DOHH2 (cell line): ENCODE data around the gene ZNF467.

Experiments used
- H3F3A ChIP-seq: fragments of 200-600 bp; sonication (generic), shearing (Covaris generic); 2 replicates; pipeline ENCODE4 v1.6.0; 2016; ENCODE audit warnings: antibody characterized with exemption, mild to moderate bottlenecking; ENCODE audit not compliant: control insufficient read depth, insufficient read depth
- H3K27ac ChIP-seq: fragments of 200-600 bp; sonication (generic); 2 replicates; pipeline ENCODE4 v1.5.1; 2014; ENCODE audit warnings: low read depth, mild to moderate bottlenecking, low read length, moderate library complexity
- H3K27me3 ChIP-seq: fragments of 200-600 bp; sonication (generic); 2 replicates; pipeline ENCODE4 v1.6.1; 2014; ENCODE audit warnings: mild to moderate bottlenecking, low read length, mixed read lengths; ENCODE audit not compliant: control insufficient read depth
- H3K36me3 ChIP-seq: fragments of 200-600 bp; sonication (generic); 2 replicates; pipeline ENCODE4 v1.6.1; 2014; ENCODE audit warnings: mild to moderate bottlenecking, low read length, moderate library complexity, mixed read lengths; ENCODE audit not compliant: control insufficient read depth
- H3K4me1 ChIP-seq: fragments of 200-600 bp; sonication (generic); 2 replicates; pipeline ENCODE4 v1.6.1; 2014; ENCODE audit warnings: mild to moderate bottlenecking, low read length, mixed read lengths; ENCODE audit not compliant: control insufficient read depth
- H3K4me2 ChIP-seq: fragments of 200-600 bp; sonication (generic); 2 replicates; pipeline ENCODE4 v1.6.0; 2014; ENCODE audit warnings: mild to moderate bottlenecking, low read length, moderate library complexity
- H3K4me3 ChIP-seq: fragments of 200-600 bp; sonication (generic); 2 replicates; pipeline ENCODE4 v1.5.1; 2014; ENCODE audit warnings: mild to moderate bottlenecking, low read length, mixed read lengths
- H3K79me2 ChIP-seq: fragments of 200-600 bp; sonication (generic); 2 replicates; pipeline ENCODE4 v1.6.1; 2014; ENCODE audit warnings: mild to moderate bottlenecking, low read length, mixed read lengths; ENCODE audit not compliant: control insufficient read depth
- H3K9me2 ChIP-seq: fragments of 200-600 bp; sonication (generic); replicated peaks from 2 replicates; pipeline ENCODE4 v1.6.1; 2014; ENCODE audit warnings: mild to moderate bottlenecking, low read length, mixed read lengths; ENCODE audit not compliant: control insufficient read depth
- H3K9me3 ChIP-seq: fragments of 200-600 bp; sonication (generic); 2 replicates; pipeline ENCODE4 v1.6.1; 2014; ENCODE audit warnings: antibody characterized with exemption, low read length, mixed read lengths; ENCODE audit not compliant: control insufficient read depth, insufficient read depth
- H4K20me1 ChIP-seq: fragments of 200-600 bp; sonication (generic); 2 replicates; pipeline ENCODE4 v1.6.0; 2014; ENCODE audit warnings: low read depth, mild to moderate bottlenecking, antibody characterized with exemption, low read length, moderate library complexity; ENCODE audit not compliant: control insufficient read depth, insufficient read depth
- EZH2phosphoT487 ChIP-seq: fragments of 200-600 bp; sonication (generic); IDR thresholded peaks from 2 replicates; pipeline ENCODE4 v1.6.1; 2017; ENCODE audit warnings: borderline replicate concordance, mild to moderate bottlenecking, antibody characterized with exemption, low read length, moderate library complexity, mixed read lengths
- TF ChIP-seq, protein P1 (sequence below): fragments of 200-600 bp; sonication (generic); IDR thresholded peaks from one replicate; pipeline ENCODE4 v1.5.1; 2014; ENCODE audit warnings: antibody characterized with exemption, mild to moderate bottlenecking, low read depth, low read length; ENCODE audit not compliant: poor library complexity, severe bottlenecking

Gene ZNF467

DNA sequence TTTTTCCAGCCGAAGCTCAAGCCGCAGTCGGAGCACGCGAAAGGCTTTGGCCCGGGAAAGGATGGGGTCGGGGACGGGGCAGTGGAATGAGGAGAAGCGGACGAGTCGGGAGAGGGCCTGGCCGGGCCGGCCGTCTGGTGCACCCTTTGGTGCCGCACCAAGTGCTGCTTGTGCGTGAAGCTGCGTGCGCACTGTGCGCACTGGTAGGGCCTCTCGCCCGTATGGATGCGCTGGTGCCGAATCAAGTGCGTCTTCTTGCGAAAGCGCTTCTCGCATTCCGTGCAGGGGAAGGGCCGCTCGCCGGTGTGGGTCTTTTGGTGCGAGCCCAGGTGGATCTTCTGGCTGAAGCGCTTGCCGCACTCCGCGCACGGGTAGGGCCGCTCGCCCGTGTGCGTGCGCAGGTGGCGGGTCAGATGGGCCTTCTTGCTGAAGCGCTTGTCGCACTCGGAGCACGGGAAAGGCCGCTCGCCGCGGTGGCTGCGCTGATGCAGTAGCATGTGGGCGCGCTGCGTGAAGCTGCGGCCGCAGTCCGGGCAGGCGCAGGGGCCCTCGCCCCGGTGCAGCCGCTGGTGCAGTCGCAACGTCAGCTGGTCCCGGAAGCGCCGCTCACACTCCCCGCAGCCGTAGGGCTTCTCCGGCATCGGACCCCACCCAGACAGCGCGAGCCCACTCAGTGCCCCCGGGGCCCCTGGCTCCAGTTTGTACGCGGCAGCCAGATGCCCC, 7.8 kb downstream of the ZNF467 start:
- Histone ChIP-seq H3K4me1 (peaks cover 1% of the 10 kb centered on the region), H3K27me3 (no peaks in the 10 kb centered on the region), H3K9me2 (no peaks in the 10 kb centered on the region), H3K4me3 (no peak overlapping the region), H3F3A (no peaks in the 10 kb centered on the region), H3K4me2 (no peak overlapping the region), H3K9me3 (no peaks in the 10 kb centered on the region), H4K20me1 (no peaks in the 10 kb centered on the region), H3K36me3 (0 out of 2 replicates have a peak, but pooled peaks cover 9% of the 10 kb centered on the region), H3K79me2 (no peaks in the 10 kb centered on the region), H3K27ac (no peak overlapping the region)
- TF ChIP-seq EZH2phosphoT487, result no peak
- TF ChIP-seq, protein P1, sequence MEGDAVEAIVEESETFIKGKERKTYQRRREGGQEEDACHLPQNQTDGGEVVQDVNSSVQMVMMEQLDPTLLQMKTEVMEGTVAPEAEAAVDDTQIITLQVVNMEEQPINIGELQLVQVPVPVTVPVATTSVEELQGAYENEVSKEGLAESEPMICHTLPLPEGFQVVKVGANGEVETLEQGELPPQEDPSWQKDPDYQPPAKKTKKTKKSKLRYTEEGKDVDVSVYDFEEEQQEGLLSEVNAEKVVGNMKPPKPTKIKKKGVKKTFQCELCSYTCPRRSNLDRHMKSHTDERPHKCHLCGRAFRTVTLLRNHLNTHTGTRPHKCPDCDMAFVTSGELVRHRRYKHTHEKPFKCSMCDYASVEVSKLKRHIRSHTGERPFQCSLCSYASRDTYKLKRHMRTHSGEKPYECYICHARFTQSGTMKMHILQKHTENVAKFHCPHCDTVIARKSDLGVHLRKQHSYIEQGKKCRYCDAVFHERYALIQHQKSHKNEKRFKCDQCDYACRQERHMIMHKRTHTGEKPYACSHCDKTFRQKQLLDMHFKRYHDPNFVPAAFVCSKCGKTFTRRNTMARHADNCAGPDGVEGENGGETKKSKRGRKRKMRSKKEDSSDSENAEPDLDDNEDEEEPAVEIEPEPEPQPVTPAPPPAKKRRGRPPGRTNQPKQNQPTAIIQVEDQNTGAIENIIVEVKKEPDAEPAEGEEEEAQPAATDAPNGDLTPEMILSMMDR, result no peak

DNA sequence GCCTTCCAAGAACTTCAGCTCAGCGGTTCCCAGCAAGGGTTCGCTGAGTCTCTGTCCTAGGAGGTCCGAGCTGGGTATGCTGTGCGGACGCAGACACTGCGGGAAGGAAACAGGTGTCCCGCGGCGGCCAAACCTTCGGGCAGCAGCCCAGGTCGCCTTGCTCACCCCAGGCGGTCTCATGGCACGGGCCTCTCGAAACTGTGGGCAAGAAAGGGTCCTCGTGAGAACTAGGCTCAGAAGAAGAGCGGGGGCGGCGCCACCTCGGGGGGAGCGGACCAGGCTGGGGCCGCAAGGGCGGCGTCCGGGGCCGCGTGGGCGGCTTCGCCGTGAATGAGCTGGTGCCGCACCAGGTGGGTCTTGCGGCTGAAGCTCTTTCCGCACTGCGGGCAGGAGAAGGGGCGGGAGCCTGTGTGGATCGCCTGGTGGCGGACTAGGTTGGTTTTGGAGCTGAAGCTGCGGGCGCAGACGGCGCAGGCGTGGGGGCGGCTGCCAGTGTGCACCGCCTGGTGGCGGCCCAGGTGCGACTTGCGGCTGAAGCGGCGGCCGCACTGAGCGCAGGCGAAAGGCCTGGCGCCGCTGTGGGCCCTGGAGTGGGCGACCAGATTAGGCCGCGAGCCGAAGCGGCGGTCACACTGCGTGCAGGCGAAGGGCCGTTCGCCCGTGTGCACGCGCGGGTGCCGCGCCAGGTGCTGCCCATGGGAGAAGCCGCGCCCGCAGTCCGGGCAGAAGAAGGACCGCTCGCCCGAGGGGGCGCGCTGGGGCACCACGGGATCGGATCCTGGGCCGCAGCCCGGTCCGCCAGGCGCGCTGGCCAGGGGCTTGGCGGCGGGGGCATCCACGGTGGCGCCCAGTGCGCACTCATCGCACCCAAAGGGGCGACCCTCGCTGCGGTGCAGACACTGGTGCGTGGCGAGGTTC, 8.6 kb downstream of the ZNF467 start:
- no peaks in the 10 kb centered on the region for H3K9me2 ChIP-seq
- 0 out of 2 replicates have a peak, but pooled peaks cover 9% of the 10 kb centered on the region for H3K36me3 ChIP-seq
- H3K4me3 ChIP-seq, result no peak overlapping the region
- no peaks in the 10 kb centered on the region for H3K9me3 ChIP-seq
- no peak overlapping the region for H3K4me2 ChIP-seq
- TF ChIP-seq EZH2phosphoT487, result no peak
- TF ChIP-seq, protein P1, result no peak
- H3K4me1 ChIP-seq, result no peaks in the 10 kb centered on the region
- H3K27me3 ChIP-seq, result no peaks in the 10 kb centered on the region
- H3F3A ChIP-seq, result no peaks in the 10 kb centered on the region
- no peak overlapping the region for H3K27ac ChIP-seq
- no peaks in the 10 kb centered on the region for H4K20me1 ChIP-seq
- H3K79me2 ChIP-seq, result no peaks in the 10 kb centered on the region

DNA sequence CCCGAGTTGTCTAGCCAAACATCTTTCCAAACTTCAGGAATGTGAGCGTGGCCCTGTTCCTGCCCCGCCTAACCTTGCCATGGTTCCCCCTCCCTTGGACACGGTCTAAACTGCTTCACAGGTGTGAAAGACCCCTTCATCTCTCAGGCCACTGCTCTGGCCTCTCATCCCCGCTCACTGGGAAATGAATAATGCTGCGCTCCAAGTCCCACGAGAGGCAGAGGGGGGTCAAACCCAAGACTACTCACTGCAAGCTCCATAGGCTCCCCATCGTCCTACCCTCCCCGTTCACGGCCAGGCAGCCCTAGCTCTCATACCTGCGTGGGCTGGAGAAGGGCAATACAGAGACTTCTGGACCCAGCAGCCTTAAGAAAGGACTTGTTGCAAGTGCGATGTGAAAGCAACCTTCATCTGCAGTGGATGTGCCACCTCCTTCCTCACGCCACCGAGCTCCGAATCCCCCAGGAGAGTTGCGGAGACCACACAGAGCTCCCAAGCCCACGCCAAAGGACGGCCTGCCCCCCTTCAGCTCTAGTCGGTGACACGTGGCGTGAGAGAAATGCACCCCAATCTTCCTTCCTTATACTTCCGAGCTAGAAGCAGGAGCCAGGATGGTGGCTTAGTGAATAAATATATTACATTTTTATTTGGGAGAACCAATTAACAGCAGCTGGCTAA, 9.7 kb downstream of the ZNF467 start:
- no peaks in the 10 kb centered on the region for H3K27me3 ChIP-seq
- H3K79me2 ChIP-seq, result no peaks in the 10 kb centered on the region
- no peaks in the 10 kb centered on the region for H4K20me1 ChIP-seq
- H3K36me3 ChIP-seq, result 0 out of 2 replicates have a peak, but pooled peaks cover 6% of the 10 kb centered on the region
- no peaks in the 10 kb centered on the region for H3K9me2 ChIP-seq
- H3F3A ChIP-seq, result no peaks in the 10 kb centered on the region
- no peaks in the 10 kb centered on the region for H3K9me3 ChIP-seq
- H3K4me2 ChIP-seq, result no peak overlapping the region
- no peak overlapping the region for H3K4me3 ChIP-seq
- H3K4me1 ChIP-seq, result no peaks in the 10 kb centered on the region
- H3K27ac ChIP-seq, result no peak overlapping the region
- TF ChIP-seq, protein P1, result no peak
- no peak for TF ChIP-seq EZH2phosphoT487
